SU-DHL-6 (cell line): ENCODE data around the gene CPPED1.

Experiments used
- EZH2phosphoT487 ChIP-seq: fragments of 200-600 bp; sonication (generic), shearing (Covaris generic); conservative IDR thresholded peaks from 2 replicates; pipeline ENCODE4 v1.6.1; 2018; ENCODE audit warnings: mild to moderate bottlenecking, antibody characterized with exemption, low read length, moderate library complexity, mixed read lengths
- TF ChIP-seq, protein P1 (sequence below): fragments of 200-600 bp; sonication (generic); IDR thresholded peaks from one replicate; pipeline ENCODE4 v1.5.1; 2017; ENCODE audit warnings: antibody characterized with exemption, mild to moderate bottlenecking, low read length, moderate library complexity; ENCODE audit not compliant: insufficient read depth, poor library complexity, severe bottlenecking

- TF ChIP-seq, protein P1, sequence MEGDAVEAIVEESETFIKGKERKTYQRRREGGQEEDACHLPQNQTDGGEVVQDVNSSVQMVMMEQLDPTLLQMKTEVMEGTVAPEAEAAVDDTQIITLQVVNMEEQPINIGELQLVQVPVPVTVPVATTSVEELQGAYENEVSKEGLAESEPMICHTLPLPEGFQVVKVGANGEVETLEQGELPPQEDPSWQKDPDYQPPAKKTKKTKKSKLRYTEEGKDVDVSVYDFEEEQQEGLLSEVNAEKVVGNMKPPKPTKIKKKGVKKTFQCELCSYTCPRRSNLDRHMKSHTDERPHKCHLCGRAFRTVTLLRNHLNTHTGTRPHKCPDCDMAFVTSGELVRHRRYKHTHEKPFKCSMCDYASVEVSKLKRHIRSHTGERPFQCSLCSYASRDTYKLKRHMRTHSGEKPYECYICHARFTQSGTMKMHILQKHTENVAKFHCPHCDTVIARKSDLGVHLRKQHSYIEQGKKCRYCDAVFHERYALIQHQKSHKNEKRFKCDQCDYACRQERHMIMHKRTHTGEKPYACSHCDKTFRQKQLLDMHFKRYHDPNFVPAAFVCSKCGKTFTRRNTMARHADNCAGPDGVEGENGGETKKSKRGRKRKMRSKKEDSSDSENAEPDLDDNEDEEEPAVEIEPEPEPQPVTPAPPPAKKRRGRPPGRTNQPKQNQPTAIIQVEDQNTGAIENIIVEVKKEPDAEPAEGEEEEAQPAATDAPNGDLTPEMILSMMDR = no peak
- no peak for TF ChIP-seq EZH2phosphoT487
These were observed 164.6 kb downstream of the CPPED1 start for GRCh38 chr16:12639044-12639443.
